Activated T-helper 1 cell treated with anti-CD3 and anti-CD28 coated beads, Interleukin-2, amount 50 U/mL, for 16 hours (primary cell): Measurements from ENCODE around the gene CAPN8.
A peak's percentile ranks its signal among the peaks of the same experiment; 100 is the strongest.

Experiments
- DNase-seq, 2 donors: peaks; one replicate each; pipeline ENCODE4 v3.0.0-alpha.2; 2020; ENCODE audit warnings: low read depth in 1 of 2, low spot score in 1 of 2

CAPN8 gene

DNA sequence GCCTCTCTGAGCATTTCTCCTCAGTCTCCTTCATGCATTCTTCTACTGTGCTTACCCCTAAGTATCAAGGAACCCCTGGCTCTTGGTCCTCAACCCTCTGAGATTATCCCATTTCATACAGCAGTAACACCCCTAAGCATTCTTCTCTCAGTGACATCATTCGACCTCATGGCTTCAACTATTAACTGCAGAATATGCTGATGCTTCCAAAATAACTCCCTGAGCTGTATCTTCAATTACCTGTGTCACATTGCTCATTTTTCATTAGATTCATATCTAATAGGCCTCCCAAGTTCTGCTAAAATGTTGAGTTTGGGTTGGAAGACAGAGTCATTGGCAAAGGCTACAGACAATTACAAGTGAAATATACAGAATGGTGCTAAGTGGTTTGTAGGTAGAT, 7.5 kb downstream of the CAPN8 start:
- DNase-seq = no peak

DNA sequence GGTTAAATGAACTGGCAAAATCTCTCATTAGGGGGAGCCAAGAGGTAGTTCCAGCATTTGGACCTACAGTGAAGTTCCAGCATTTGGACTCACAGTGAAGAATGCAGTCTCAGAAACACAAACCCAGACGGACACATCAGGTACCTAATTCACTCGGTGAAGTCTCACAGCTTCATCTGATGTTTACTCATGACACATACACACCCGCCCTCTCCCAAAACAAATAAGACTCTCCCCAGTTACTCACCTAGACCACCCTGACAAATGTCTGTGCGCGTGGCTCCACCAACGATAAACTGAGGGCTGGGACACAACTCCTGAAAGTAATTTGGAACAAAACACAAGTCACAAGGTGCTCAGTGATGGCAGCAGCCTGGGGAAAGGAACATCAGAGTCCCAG, 11.4 kb downstream of the CAPN8 start:
- no peak for DNase-seq

DNA sequence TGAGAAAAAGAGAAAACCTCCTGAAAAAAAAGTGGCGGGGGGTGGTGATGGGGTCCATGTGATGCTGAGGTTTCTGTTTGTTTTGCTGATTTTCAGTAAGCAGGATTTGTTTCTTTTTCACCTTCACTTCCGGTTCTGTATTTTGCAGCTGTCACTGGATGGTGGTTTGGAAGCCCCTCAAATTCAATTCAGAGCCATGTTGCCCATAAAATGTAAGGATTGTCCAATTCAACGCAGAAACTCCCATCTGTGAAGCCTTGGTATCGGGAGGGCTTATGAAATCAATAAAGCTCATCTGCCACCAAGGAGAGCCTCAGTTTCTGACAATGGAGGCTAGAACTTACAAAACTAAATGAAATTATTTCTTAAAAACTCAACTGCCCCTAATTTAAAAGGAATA, 12.1 kb downstream of the CAPN8 start:
- DNase-seq = no peak

DNA sequence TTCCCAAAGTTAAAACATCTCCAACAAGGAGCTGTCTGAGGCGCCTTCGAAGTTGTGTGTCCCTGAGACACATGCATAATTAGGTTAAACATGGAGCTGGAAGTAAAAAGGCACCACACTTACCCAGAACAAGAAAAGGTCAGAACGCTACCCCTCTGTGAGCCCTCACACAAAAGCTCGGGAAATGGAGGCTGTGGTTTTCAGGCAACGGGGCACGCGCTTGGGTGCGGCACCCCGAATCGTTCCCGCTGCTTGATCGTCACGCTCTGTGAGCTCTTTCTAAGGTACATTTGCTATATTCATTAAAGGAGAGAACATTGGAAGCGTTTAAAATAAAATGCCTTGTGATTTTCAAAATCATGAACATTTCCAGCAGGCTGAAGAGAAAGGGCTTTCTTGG, 12.5 kb downstream of the CAPN8 start:
- no peak for DNase-seq

DNA sequence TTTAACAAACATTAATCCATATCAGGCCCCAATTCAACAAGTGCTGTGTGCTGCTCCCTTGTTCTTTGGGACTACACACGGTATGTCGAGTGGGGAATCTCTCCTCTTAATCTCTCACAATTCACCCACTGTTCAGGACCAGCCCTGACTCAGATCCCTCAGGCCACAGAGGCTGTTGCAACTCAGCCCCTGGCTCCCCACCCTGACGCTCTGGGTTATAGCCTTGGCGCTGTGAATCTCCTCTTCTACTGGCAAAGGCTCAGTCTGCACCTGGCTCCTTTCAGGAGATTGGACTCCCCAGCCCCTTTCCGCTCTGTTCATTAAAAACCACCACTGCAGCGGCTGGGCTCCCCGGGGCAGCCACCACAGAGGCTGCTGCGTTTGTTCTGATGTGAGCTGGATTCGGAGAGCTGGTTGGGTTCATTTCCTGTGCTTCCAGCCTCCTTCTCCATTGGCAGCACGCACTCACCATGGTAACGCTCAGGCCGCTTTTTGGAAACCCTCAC, 13.0 kb downstream of the CAPN8 start:
- no peak for DNase-seq

DNA sequence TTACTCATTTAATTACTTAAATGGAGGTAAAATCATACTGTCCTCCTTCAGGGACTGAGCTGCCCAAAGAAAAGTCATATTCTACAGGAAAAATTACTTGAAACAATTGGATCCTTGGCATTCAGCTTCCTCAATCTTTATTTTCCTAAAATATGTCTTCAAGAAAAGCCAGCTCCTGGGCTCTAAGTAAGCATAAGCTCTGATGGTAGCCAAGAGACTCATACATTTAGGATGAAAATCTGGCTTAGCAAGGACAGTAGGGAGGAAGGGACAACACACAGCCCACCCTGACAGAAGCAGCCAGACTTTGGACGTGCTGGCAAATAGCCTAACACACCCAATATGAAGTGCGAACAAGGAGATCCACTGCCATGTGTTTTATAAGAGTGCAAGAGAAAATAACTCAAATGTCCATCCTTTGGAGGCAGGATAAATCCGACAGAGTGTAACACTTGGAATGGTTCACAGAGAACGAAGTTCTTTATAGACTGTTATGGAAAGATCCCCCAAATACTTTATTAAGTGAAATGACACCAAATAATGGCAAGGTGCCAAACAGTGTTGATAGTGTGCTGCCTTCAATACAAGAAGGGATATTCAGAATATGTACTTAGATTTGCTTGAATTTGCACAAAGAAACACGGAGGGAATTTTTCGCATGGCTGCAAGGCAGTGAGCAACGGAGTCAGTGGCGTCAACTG, 14.1 kb downstream of the CAPN8 start:
- no peak for DNase-seq

DNA sequence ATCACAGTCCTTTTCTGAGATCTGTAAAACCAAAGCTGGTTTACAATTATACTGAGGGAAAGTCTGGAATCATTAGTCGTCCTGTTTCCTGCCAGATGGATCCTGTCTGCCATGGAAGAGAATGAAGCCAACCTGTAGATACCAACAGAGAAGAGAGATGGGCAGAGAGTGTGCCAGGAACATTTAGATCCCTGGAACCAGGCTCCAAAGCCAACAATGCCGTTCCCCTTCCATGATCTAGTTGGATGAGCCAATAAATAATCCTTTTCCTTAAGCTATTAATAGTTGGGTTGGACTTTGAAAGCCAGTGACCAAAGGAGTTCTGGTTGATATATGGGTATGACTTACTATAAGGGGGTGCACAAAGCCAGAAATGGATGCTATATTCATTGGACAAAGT, 15.0 kb downstream of the CAPN8 start:
- no peak for DNase-seq

DNA sequence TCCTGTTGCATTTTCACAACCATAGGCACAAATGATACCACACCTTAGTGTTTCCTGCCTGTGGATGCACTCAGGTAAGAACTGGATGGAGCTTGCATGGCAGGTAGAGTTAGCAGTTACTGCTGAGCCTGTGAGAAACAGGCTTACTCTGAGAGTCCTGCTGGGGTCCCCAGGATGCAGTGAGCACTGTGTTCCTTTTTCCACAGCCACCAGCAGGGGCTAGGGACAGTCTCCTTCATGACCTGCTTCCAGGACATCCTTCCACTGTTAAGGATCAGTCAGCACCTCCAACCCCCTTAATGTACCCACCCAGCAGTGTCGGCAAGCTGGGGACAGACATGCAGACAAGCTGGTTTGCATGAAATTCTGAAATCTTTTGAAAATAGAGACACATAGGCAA, 16.3 kb downstream of the CAPN8 start:
- DNase-seq = no peak

DNA sequence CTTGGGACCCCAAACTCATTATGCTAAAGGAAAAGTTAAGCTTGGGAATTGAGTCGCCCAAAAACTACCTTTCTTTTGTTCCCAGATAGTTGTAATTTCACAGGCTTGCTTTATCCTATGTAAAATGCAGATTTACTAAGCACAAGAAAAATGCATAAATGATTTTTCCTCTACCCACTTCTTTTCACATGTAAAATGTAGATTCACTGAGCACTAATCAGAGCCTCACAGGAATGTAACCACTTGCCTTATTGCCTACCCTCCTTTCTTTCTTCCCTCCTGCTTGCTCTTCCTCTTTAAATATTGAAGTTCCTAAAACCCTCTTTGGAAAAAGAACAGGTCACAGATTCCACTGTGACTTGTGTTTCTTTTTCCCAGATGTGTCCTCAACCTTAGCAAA, 18.3 kb downstream of the CAPN8 start:
- DNase-seq = no peak

DNA sequence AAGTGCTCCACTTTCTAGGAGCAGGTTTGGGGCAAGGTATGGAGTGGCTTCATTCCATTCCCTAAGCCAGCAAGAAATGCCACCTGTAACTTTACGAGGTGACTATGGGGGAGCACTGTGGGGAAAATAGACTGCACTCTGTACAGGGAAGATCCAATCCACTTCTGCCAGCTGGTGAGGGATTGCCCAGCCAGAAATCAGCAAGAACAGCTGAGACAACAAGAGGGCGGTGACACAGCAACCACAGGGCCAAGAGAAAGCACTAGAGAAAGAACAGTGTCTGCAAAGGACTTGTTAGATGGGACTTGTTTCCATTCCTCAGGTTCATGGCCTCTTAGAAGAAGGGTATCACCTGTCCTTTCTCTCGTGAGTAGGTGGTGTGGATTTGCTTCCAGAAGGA, 19.6 kb downstream of the CAPN8 start:
- DNase-seq = no peak

DNA sequence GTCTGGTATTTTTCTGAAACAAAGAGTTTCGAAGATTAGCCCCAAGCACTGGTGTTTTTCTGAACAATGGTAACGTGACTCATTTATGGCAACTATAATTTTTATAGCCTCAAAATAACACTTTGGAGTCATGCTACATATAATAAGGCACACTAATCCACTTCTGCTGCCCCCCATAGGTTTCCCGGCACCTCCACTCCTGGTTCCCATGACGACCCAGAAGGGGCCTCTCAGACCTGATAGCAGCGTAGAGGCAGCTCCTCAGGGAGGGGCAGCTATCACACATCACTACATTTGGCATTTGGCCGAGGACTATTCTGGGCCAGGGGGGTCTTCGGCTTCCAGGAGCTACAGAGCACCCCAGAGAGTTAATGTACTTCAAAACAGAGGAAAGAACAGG, 23.3 kb downstream of the CAPN8 start:
- no peak for DNase-seq

DNA sequence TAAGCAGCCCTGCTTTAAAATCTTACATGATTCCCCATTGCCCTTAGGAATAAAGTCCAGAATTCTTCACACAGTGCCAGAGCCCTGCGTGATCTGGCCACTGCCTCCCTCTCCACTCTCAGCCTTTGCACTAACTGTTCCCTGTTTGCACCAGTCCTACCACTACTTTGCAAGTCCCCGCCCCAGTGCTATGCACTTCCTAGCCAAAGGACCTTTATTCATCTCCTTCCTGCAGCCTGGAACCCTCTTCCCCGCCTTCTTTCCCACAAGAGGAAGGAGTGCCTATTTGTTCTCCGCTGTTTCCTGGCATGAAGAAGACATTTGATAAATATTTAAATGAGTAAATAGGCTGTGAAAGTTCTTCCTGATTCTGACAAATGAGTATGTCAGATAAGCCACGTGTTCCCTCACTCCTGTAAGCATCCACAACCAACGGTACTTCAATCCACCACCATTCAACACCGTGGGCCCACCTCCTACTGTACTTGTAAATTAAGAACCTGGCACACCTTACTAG, 23.9 kb downstream of the CAPN8 start:
- no peak for DNase-seq

DNA sequence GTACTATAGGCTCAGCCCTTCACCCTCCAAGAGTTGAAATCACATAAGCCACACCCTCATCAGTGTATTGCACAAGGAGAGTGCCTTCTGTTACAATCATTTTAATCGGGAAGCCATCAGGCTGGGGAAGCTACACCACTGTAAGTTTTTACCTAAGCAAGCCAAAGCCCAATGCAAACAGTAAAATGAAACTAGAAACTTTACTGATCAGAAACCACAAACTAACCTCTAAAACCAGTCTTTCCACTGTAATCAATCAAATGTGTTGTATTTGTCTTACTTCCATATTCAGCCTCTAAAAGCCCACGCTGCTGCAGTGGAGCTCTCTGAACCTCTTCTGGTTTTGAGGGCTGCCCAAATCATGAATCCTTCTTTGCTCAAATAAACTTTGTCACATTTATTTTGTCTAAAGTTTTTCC, 26.2 kb downstream of the CAPN8 start:
- DNase-seq = no peak

DNA sequence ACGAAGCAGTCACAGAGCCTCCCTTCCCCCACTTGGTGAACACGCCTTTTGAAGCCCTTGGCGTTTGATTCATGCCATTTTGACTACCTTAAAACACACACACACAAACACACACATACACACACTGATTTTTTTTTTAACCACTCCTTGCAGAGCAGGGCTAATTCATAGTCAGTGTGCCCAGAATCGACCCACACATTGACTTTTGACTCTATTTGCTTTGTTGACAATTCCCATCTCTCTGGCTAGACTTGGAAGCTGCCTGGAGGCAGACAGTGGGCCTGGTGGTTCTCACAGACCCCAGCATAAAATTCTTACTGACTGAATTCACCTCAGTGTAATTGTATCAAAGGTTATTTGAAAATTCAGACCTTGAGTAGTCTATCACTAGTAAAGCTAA, 30.3 kb downstream of the CAPN8 start:
- DNase-seq = no peak

DNA sequence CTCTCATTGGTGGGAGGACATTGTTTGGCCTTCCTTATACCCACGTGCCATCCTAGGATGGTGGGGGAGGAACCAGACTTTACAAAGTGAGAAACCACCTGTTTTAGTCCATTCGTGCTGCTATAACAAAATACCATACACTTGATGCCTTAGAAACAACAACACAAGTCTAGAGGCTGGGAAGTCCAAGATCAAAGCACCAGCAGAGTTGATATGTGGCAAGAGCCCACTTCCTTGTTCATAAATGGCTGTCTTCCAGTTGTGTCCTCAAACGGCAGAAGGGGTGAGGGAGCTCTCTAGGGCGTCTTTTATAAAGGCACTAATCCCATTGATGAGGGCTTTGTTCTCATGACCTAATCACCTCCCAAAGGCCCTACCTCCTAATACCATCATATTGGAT, 31.1 kb downstream of the CAPN8 start:
- DNase-seq = no peak

DNA sequence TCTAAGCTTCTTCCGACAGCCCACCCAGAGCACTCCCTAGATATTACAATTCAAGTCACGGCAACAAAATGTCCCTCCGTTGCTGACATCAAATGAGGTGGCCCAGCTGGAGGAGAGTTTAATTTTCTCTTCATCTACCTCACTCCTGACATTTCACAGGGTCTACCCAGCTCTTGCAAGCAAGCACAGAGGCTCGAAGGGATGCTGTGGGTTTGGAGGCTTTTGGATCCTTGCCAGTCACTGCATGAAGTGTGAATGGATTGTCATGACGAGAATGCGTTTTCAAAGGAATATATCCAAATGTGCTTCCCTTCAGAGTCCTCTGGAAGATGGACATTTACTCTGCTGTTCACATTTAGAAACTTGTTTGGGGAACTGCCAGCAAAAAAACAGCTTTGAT, 33.5 kb downstream of the CAPN8 start:
- no peak for DNase-seq

DNA sequence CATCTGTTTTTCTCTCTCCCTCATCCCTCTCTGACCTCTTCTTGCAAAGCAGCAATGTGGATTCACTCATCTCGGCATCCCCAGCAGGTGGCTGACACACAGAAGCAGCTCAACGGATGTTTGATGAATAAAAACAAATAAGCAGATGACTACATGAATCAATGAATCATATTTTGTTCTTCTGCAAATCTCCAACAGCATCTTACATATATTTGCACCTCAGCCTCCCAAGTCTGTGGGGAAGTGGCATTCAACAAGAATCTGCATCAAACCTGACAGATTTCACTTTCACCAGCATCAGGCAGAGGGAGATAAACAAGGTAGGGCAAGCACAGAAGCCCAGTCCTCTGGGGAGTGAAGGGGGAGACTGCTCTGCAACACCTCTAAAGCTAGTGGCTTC, 34.0 kb downstream of the CAPN8 start:
- no peak for DNase-seq

DNA sequence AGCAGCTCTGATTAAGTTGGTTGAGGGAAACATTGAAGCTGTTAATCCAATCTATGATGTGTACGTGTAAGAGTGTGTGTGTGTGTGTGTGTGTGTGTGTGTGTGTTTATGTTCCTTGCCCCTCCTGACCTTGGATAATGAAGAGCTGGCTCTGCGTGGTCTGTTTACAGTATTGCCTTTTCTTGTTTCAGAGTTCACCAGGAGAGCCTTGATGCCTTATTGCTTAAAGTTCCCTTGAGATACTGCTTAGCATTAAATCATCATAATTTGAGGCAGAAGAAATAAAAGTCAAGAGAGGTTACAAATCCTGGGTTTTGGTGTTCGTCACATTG, 36.4 kb downstream of the CAPN8 start:
- no peak for DNase-seq

DNA sequence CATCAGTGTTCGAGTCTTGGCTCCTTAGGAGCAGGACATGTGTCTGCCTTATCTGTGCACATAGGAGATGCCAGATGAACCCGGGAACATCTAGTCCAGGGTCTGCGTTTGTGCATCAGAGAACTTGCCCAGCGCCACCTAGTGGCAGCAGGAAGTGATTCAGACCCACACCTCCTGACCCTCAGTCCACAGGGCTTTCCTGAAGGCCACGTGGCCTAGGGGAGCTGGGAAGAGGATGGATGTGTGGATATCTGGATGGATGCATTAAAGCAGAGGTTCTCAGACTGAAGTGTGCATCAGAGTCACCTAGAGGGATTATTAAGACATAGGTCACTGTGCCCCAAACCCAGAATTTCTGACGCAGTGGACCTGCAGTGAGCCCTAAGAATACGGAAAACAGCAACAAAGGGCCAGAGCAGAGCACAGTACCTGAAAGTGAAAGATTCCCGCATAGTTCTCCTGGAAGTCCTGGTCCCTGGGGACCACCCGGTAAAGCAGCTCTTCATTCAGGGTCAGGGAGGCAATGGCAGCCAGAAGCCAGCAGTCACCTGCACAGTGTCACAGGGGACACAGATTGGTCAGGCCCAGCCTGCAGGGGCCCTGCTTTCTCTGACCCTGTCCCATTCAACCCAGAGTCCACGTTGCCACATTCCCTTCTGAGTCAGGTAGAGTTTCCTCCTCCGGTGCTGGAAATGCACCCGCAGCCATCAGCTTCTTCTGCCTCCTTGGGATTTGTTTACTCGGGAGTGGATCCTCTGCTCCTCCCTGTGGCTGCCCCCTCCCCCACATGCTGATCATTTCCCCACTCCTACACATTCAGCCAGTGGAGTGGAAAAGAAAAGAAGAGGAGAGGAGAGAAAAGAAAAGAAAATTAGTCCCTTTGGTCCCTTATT, 37.0 kb downstream of the CAPN8 start:
- DNase-seq = peak; percentile 6 to 13

DNA sequence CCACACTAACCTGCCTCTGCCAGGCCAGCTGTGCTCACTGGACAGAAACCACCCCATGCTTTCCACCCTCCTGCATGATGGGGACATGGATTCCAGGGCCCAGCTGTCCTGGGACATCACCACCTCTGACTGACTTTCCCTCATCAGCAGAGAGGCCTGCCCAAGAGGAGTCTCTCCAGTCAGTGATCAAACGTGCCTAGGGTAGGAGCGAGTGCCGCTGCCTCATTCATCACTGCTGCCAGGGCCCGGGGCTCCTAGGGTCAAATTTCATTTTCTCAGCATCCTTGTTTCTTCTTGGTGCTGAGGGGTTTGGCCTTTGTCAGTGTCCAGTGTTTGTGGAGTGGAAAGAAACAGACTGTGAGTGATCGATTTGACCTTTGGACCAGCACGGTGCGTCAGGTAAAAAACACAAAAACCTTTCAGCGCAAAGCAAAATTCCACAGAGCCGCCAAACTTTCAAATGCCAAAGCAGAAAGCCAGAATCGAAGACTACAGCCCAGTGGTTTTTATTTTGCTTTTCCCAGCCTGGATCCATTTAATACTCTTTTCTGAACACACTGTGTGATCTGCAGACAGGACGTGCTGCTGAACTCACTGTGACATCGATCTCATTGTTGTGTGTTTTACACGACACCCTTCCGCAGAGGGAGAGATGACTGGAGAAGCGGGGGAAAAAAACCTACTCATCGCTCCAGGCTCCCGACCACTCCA, 43.2 kb downstream of the CAPN8 start:
- no peak for DNase-seq

DNA sequence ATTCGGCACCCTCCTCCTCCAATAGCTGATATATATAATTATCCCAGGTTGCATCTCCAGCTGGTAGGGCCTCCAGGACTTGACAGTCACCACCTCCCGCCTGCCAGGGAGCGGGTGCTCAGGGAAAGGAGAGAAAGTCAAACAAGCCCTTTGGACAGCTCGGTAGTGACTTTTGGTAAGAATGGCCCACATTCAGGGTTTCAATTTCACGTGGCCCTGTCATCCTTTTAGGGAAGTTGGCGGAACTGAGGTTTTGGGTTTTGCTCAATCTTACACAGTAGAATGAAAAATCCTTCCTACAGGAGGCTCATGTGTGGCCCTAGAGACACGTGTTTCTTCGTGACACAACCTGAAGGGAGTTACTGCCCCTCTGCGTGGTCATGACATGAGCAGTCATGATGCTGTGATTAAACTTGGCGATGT, 44.2 kb downstream of the CAPN8 start:
- no peak for DNase-seq
